ENCODE measurements around the gene EXTL1. TPM values are rescaled to one million over a fixed set of nuclear protein-coding genes. Genes with fewer than 3 reads are reported as not detected.
A peak's percentile ranks its signal among the peaks of the same experiment; 100 is the strongest.

The EXTL1 gene
- total RNA-seq, 4 donors from 2014 or later, result 0.13 to 1.2 TPM; not detected in 2

- 75 to 78% methylated on average over 2 to 9 of the region's 9 CpGs for WGBS, 2 donors
- Histone ChIP-seq H3K4me1 (peaks cover 0 to 7% of the 10 kb centered on the region in 2 donors), H3K9me3 (no peaks in the 10 kb centered on the region), H3K27ac (no peak within 1 kb of the TSS), H3K4me3 (replicated peaks in 1 of 3) (no peak within 1 kb of the TSS), H3K36me3 (no peaks in the 10 kb centered on the region), H3K27me3 (no peaks in the 10 kb centered on the region)
- DNase-seq, result no peak
- intact Hi-C loops (cut with DNase I), result no loop called here
- TF ChIP-seq CTCF (IDR thresholded peaks at IDR 0.05), result no peak
- no peak for TF ChIP-seq POLR2A (IDR thresholded peaks at IDR 0.05)
Measured at GRCh38 chr1:26067432-26067911, 45.9 kb downstream of the EXTL1 start, which contains the start of gene TRIM63. TSS of gene TRIM63 (minus strand) at chr1:26067630. CDS start at chr1:26067494, 136 bp downstream.

- no peaks in the 10 kb centered on the region for H3K36me3 ChIP-seq
- H3K27ac ChIP-seq, result no peak overlapping the region
- TF ChIP-seq POLR2A (IDR thresholded peaks at IDR 0.05), result no peak
- no peak for TF ChIP-seq CTCF (IDR thresholded peaks at IDR 0.05)
- no peak for DNase-seq
- no peaks in the 10 kb centered on the region for H3K27me3 ChIP-seq
- no peaks in the 10 kb centered on the region for H3K4me1 ChIP-seq
- intact Hi-C loops (cut with DNase I), result no loop called here
- 78 to 80% methylated on average over 1 of the region's 1 CpG for WGBS, 2 donors
- H3K9me3 ChIP-seq, result no peaks in the 10 kb centered on the region
- H3K4me3 ChIP-seq (replicated peaks in 1 of 3), result no peak overlapping the region
Measured at GRCh38 chr1:26069941-26070295, 48.3 kb downstream of the EXTL1 start.

- H3K27ac ChIP-seq, result no peak overlapping the region
- TF ChIP-seq POLR2A (IDR thresholded peaks at IDR 0.05), result no peak
- TF ChIP-seq CTCF (IDR thresholded peaks at IDR 0.05), result no peak
- H3K27me3 ChIP-seq, result no peaks in the 10 kb centered on the region
- DNase-seq, result no peak
- H3K4me1 ChIP-seq, result no peaks in the 10 kb centered on the region
- H3K4me3 ChIP-seq (replicated peaks in 1 of 3), result no peak overlapping the region
- intact Hi-C loops (cut with DNase I), result no loop called here
- H3K9me3 ChIP-seq, result no peaks in the 10 kb centered on the region
- H3K36me3 ChIP-seq, result no peaks in the 10 kb centered on the region
- WGBS, 2 donors, result 94% methylated on average over 4 of the region's 4 CpGs
Measured at GRCh38 chr1:26070296-26070962, 48.9 kb downstream of the EXTL1 start.

- no peak overlapping the region for H3K27ac ChIP-seq
- WGBS, 2 donors, result 96% methylated on average over 6 of the region's 6 CpGs
- no peaks in the 10 kb centered on the region for H3K9me3 ChIP-seq
- TF ChIP-seq CTCF (IDR thresholded peaks at IDR 0.05) (no peak), POLR2A (IDR thresholded peaks at IDR 0.05) (no peak)
- no peak for DNase-seq
- intact Hi-C loops (cut with DNase I), result no loop called here
- no peaks in the 10 kb centered on the region for H3K27me3 ChIP-seq
- H3K36me3 ChIP-seq, result no peaks in the 10 kb centered on the region
- no peak overlapping the region for H3K4me3 ChIP-seq (replicated peaks in 1 of 3)
- H3K4me1 ChIP-seq, result no peaks in the 10 kb centered on the region
Measured at GRCh38 chr1:26070963-26071342, 49.4 kb downstream of the EXTL1 start.

- TF ChIP-seq CTCF (IDR thresholded peaks at IDR 0.05) (no peak), POLR2A (IDR thresholded peaks at IDR 0.05) (no peak)
- Histone ChIP-seq H3K9me3 (no peaks in the 10 kb centered on the region), H3K27me3 (no peaks in the 10 kb centered on the region), H3K27ac (no peak overlapping the region), H3K4me3 (replicated peaks in 1 of 3) (no peak overlapping the region), H3K4me1 (no peaks in the 10 kb centered on the region), H3K36me3 (no peaks in the 10 kb centered on the region)
- peak; percentile 29 to 41 for DNase-seq
- 33 to 53% methylated on average over 5 to 6 of the region's 6 CpGs for WGBS, 2 donors
- intact Hi-C loops (cut with DNase I), result no loop called here
Measured at GRCh38 chr1:26072305-26072704, 50.7 kb downstream of the EXTL1 start.

All from thyroid gland (tissue), 4 donors.